ENCODE measurements around the gene IGSF21.
A peak's percentile ranks its signal among the peaks of the same experiment; 100 is the strongest.

IGSF21 gene

DNA sequence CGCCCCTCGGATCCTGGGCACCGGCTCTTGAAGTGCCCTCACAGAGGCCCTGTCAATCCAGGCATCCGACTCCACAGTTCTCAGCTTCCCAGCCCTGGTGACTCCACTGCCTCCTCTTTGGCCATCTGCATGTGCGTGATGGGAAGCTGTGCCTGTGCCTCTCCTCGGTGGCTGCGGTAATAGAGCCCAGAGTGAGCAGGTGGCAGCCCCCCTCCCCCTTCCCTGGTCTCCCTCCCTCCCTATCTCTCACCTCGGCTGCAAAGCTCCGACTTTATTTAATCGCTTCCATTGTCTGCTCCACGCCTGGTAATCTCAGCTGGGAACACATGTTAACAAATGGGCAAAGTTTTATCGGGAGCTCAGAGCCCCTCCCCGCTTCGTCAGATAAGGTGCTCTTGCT is 91.9 kb downstream of the IGSF21 start:
- no peak overlapping the region for H3K4me3 ChIP-seq (ENCODE audit: low read depth, low read length)
- TF ChIP-seq, protein P1, sequence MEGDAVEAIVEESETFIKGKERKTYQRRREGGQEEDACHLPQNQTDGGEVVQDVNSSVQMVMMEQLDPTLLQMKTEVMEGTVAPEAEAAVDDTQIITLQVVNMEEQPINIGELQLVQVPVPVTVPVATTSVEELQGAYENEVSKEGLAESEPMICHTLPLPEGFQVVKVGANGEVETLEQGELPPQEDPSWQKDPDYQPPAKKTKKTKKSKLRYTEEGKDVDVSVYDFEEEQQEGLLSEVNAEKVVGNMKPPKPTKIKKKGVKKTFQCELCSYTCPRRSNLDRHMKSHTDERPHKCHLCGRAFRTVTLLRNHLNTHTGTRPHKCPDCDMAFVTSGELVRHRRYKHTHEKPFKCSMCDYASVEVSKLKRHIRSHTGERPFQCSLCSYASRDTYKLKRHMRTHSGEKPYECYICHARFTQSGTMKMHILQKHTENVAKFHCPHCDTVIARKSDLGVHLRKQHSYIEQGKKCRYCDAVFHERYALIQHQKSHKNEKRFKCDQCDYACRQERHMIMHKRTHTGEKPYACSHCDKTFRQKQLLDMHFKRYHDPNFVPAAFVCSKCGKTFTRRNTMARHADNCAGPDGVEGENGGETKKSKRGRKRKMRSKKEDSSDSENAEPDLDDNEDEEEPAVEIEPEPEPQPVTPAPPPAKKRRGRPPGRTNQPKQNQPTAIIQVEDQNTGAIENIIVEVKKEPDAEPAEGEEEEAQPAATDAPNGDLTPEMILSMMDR (IDR thresholded peaks at IDR 0.05; ENCODE audit: insufficient read depth, low read depth, low read length, missing control alignments): no peak
- no peak for DNase-seq (ENCODE audit: low read depth)

DNA sequence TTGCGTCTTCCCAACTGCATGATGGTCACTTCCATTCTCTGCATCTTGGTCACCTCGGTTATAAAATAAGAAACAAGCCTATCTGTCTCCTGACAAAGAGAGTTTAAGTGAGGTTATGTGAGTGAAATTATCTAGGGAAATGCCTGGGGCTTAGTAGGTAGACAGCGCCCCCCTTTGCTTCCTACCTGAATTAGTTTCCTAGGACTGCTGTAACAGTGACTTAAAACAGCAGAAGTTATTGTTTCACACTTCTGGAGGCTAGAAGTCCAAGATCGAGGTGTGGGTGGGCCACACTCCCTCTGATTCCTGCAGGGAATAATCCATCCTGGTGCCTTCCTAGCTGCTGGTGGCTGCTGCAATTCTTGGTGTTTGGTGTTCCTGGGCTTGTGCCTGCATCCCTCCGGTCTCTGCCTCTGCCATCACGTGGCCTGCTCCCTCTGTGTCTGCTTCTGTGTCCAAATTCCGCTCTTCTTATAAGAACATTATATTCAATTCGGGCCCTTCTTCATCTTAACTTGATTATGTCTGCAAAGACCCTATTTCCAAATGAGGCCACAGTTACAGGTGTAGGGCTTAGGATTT is 92.6 kb downstream of the IGSF21 start:
- no peak for DNase-seq (ENCODE audit: low read depth)
- no peak overlapping the region for H3K4me3 ChIP-seq (ENCODE audit: low read depth, low read length)
- TF ChIP-seq, protein P1 (IDR thresholded peaks at IDR 0.05; ENCODE audit: insufficient read depth, low read depth, low read length, missing control alignments): no peak

DNA sequence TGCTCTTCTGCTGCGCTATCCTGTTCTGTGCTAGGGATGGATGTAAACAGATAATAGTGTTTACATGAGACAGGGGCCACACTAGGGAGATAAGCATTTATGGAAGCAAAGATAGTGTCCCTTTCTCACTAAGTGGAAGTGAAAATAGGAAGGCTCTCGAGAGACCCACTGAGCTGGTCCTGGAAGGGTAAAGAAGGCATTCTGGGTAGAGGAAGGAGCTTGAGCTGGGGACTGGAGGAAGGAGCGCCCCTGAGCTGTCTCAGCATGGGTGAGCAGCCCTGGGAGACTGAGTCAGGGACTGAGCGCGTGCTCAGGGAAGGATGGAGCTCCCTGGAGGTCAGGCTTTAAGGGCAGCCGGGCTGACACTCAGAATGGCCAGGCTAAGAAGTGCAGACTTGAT is 93.3 kb downstream of the IGSF21 start:
- DNase-seq (ENCODE audit: low read depth): no peak
- TF ChIP-seq, protein P1 (IDR thresholded peaks at IDR 0.05; ENCODE audit: insufficient read depth, low read depth, low read length, missing control alignments): no peak
- no peak overlapping the region for H3K4me3 ChIP-seq (ENCODE audit: low read depth, low read length)

DNA sequence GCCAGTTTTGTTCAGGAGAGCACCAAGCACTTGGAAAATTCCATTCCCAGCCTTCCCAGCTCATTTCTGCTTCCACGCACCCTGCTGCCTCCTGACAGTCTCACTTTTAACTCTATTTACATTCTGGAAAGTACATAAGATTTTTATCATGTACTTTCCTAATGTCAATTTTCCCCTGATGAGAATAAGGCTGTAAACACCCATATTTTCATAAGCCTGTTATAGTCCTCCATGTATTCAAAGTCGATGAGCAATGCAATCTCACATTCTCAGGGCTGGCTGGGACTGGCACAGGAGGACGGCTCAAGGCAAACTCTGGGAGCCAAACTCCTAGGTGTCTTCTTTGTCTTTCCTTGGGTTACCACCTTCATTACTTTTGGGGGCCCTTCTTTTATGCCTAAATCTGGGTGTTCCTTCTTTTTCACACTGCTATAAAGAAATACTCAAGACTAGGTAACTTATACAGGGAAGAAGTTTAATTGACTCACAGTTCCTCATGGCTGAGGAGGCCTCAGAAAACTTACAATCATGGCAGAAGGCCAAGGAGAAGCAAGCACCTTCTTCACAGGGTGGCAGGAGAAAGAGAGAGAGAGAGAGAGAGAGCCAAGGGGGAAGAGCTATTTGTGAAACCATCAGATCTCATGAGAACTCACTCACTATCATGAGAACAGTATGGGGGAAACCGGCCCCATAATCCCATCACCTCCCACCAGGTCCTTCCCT is 94.6 kb downstream of the IGSF21 start:
- no peak overlapping the region for H3K4me3 ChIP-seq (ENCODE audit: low read depth, low read length)
- TF ChIP-seq, protein P1 (IDR thresholded peaks at IDR 0.05; ENCODE audit: insufficient read depth, low read depth, low read length, missing control alignments): no peak
- no peak for DNase-seq (ENCODE audit: low read depth)

DNA sequence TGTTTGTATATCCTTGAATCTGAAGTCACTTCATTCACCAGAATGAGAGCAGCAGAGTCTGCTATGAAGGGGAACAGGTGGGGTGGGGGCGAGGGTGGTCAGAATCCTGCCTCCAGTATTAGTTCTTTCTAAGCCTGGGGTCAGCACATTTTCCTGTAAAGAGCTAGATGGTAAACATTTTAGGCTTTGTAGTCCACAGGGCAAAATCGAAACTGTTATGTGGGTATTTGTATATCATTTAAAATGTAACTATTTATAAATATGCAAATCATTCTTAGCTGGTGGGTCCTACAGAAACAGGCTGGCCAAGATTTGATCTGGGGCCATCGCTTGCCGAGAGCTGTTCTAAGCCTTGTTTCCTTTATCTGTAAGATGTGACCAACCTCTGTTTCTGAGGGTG is 96.0 kb downstream of the IGSF21 start:
- TF ChIP-seq, protein P1 (IDR thresholded peaks at IDR 0.05; ENCODE audit: insufficient read depth, low read depth, low read length, missing control alignments): no peak
- no peak overlapping the region for H3K4me3 ChIP-seq (ENCODE audit: low read depth, low read length)

DNA sequence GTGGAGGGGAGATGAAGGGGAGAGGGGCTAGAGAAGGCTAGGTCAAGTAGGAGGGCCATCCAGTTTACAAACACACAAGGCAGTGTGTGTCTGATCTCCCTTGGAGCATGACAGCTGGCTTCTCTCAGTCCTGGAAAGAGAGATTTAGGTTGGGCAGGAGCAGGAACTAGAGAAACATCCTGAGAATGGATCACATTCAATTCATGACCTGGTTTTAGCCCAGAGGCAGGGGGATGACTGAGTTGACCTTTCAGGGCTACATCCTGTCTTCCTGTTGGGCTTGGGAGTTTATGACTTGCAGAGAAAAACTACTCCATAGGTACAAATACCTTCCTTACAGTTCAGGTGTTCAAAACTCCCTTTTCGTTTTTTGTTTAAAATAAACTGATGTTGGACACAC is 97.0 kb downstream of the IGSF21 start:
- TF ChIP-seq, protein P1 (IDR thresholded peaks at IDR 0.05; ENCODE audit: insufficient read depth, low read depth, low read length, missing control alignments): no peak
- no peak overlapping the region for H3K4me3 ChIP-seq (ENCODE audit: low read depth, low read length)
- no peak for DNase-seq (ENCODE audit: low read depth)

More for the DNA sequence above, 96.0 kb downstream of the IGSF21 start:
- DNase-seq (ENCODE audit: low read depth): peak; percentile 13

All from GM12865 (cell line).